HG03045 (cell line): ENCODE results near the gene SLC9A5.

Experiments
- ATAC-seq: cut with Tn5 transposase; IDR thresholded peaks from one replicate; pipeline ENCODE4 v1.9.1; 2021; ENCODE audit warnings: mild to moderate bottlenecking, moderate library complexity; ENCODE audit not compliant: unreplicated experiment

SLC9A5 gene

GRCh38 chr16:67280090-67281015 lies 31.6 kb downstream of the SLC9A5 start:
- ATAC-seq, result no peak

- no peak for ATAC-seq
Observed at GRCh38 chr16:67281536-67282446, 33.0 kb downstream of the SLC9A5 start.

GRCh38 chr16:67282447-67282805 lies 33.6 kb downstream of the SLC9A5 start:
- no peak for ATAC-seq

- no peak for ATAC-seq
Observed at GRCh38 chr16:67283039-67283825, 34.5 kb downstream of the SLC9A5 start.

- ATAC-seq, result no peak
Observed at GRCh38 chr16:67283826-67284555, 35.2 kb downstream of the SLC9A5 start.

- ATAC-seq, result no peak
Observed at GRCh38 chr16:67284699-67285646, 36.2 kb downstream of the SLC9A5 start.

- ATAC-seq, result no peak
Observed at GRCh38 chr16:67286441-67287235, 37.9 kb downstream of the SLC9A5 start.

- ATAC-seq, result no peak
Observed at GRCh38 chr16:67287960-67288359, 39.2 kb downstream of the SLC9A5 start.

GRCh38 chr16:67291461-67291860 lies 42.7 kb downstream of the SLC9A5 start:
- ATAC-seq, result no peak

- no peak for ATAC-seq
Observed at GRCh38 chr16:67294171-67294757, 45.5 kb downstream of the SLC9A5 start.

- ATAC-seq, result no peak
Observed at GRCh38 chr16:67294938-67295361, 46.2 kb downstream of the SLC9A5 start.

- ATAC-seq, result no peak
Observed at GRCh38 chr16:67296420-67296819, 47.6 kb downstream of the SLC9A5 start.

- no peak for ATAC-seq
Observed at GRCh38 chr16:67298277-67298676, 49.5 kb downstream of the SLC9A5 start.

- no peak for ATAC-seq
Observed at GRCh38 chr16:67299269-67299668, 50.5 kb downstream of the SLC9A5 start.

GRCh38 chr16:67301080-67301782 lies 52.5 kb downstream of the SLC9A5 start:
- ATAC-seq, result no peak

- ATAC-seq, result no peak
Observed at GRCh38 chr16:67302076-67302475, 53.3 kb downstream of the SLC9A5 start.

GRCh38 chr16:67302970-67303369 lies 54.2 kb downstream of the SLC9A5 start:
- no peak for ATAC-seq
